ENCODE data around the gene TAMM41. TPM values are rescaled to one million over a fixed set of nuclear protein-coding genes. Genes with fewer than 3 reads are reported as not detected.

TAMM41 gene
- total RNA-seq, 2 experiments from 2014 or later = 30.7 to 33.1 TPM

- Mint-ChIP-seq H3K27ac (peak overlapping the region; percentile 75), H3K27me3 (no peaks in the 10 kb centered on the region), H3K4me1 (ENCODE audit: low read depth) (peaks cover 18% of the 10 kb centered on the region), H3K9me3 (no peaks in the 10 kb centered on the region), H3K4me3 (peak overlapping the region; percentile 6), H3K36me3 (ENCODE audit: low read depth) (no peaks in the 10 kb centered on the region)
- peak; percentile 100 for ATAC-seq
- peak; percentile 88 for DNase-seq
- intact Hi-C loops (cut with micrococcal nuclease) = no loop called here
- CTCF ChIA-PET = interaction anchor here (0.7 to 1.9 kb wide), 3 partner anchors 9 to 33 kb away, joined by 3 to 5 read pairs (median 3); no protein-coding TSS in a partner anchor
- POLR2A ChIA-PET = interaction anchor here (0.6 to 1.2 kb wide), 5 partner anchors 12 to 147 kb away, joined by 3 read pairs; no protein-coding TSS in a partner anchor
- TF ChIP-seq CTCF (IDR thresholded peaks at IDR 0.05) = no peak
Measured at GRCh38 chr3:11770477-11771391, 76.0 kb downstream of the TAMM41 start.

- Mint-ChIP-seq H3K36me3 (ENCODE audit: low read depth) (no peaks in the 10 kb centered on the region), H3K9me3 (no peaks in the 10 kb centered on the region), H3K4me1 (ENCODE audit: low read depth) (peaks cover 22% of the 10 kb centered on the region), H3K27me3 (no peaks in the 10 kb centered on the region), H3K27ac (peak overlapping the region; percentile 75), H3K4me3 (peak overlapping the region; percentile 6)
- TF ChIP-seq CTCF (IDR thresholded peaks at IDR 0.05) = no peak
- ChIA-PET POLR2A (interaction anchor here (0.7 to 1.3 kb wide), 5 partner anchors 13 to 144 kb away, joined by 3 read pairs; no protein-coding TSS in a partner anchor), CTCF (interaction anchor here (0.7 to 1.9 kb wide), 3 partner anchors 10 to 34 kb away, joined by 3 to 5 read pairs (median 3); no protein-coding TSS in a partner anchor)
- peak; percentile 10 for ATAC-seq
- intact Hi-C loops (cut with micrococcal nuclease) = no loop called here
- peak; percentile 7 for DNase-seq
Measured at GRCh38 chr3:11769704-11770476, 76.8 kb downstream of the TAMM41 start.

GRCh38 chr3:11768604-11769003 lies 78.1 kb downstream of the TAMM41 start:
- DNase-seq (no peak), ATAC-seq (no peak)
- Mint-ChIP-seq H3K4me3 (no peak overlapping the region), H3K27ac (no peak overlapping the region), H3K27me3 (no peaks in the 10 kb centered on the region), H3K9me3 (no peaks in the 10 kb centered on the region), H3K36me3 (ENCODE audit: low read depth) (no peaks in the 10 kb centered on the region), H3K4me1 (ENCODE audit: low read depth) (peaks cover 23% of the 10 kb centered on the region)
- ChIA-PET CTCF (no interaction called here), POLR2A (interaction anchor here (1.3 kb wide), 1 partner anchor 15 kb away, joined by 3 read pairs; no protein-coding TSS in a partner anchor)
- intact Hi-C loops (cut with micrococcal nuclease) = no loop called here
- TF ChIP-seq CTCF (IDR thresholded peaks at IDR 0.05) = no peak

- intact Hi-C loops (cut with micrococcal nuclease) = no loop called here
- H3K4me3 Mint-ChIP-seq = no peak overlapping the region
- H3K27me3 Mint-ChIP-seq = no peaks in the 10 kb centered on the region
- CTCF ChIA-PET = interaction anchor here (1.0 to 1.3 kb wide), 3 partner anchors 9 to 103 kb away, joined by 3 to 5 read pairs (median 4); no protein-coding TSS in a partner anchor
- DNase-seq (peak; percentile 74), ATAC-seq (peak; percentile 82)
- no peaks in the 10 kb centered on the region for H3K36me3 Mint-ChIP-seq (ENCODE audit: low read depth)
- peaks cover 9% of the 10 kb centered on the region for H3K4me1 Mint-ChIP-seq (ENCODE audit: low read depth)
- POLR2A ChIA-PET = no interaction called here
- no peaks in the 10 kb centered on the region for H3K9me3 Mint-ChIP-seq
- H3K27ac Mint-ChIP-seq = peak overlapping the region; percentile 74
- TF ChIP-seq CTCF (IDR thresholded peaks at IDR 0.05) = no peak
Measured at GRCh38 chr3:11764931-11765363, 81.7 kb downstream of the TAMM41 start.

Measured in activated CD8-positive, alpha-beta T cell treated with anti-CD3 and anti-CD28 coated beads for 36 hours (primary cell).